HepG2 (cell line): Measurements from ENCODE around the gene TMEM38A. TPM values are rescaled to one million over a fixed set of nuclear protein-coding genes. Genes with fewer than 3 reads are reported as not detected.
A peak's percentile ranks its signal among the peaks of the same experiment; 100 is the strongest.

Experiments used
- ATAC-seq: fragments of 200-7000 bp; cut with Tn5 transposase; 3 replicates; pipeline ENCODE4 v1.9.1; 2020; ENCODE audit warnings: mild to moderate bottlenecking, moderate library complexity
- BruUV-seq: library from RNA; stranded (reverse); fragments of 400-500 nt; replicated peaks from 2 replicates; lab custom pipeline; 2021; lab: Mats Ljungman, UMichigan
- CTCF ChIA-PET: fragments of 300-600 bp; formaldehyde crosslinking; extraction: SDS; loops from one replicate; lab custom pipeline; 2021; ENCODE audit warnings: low total read pairs, inconsistent platforms, low intra/inter-chr PET ratio; lab: Yijun Ruan, JAX
- POLR2A ChIA-PET: fragments of 350-600 bp; sonication (Branson Sonifier 250); formaldehyde crosslinking; loops from one replicate; lab custom pipeline; 2020; ENCODE audit warnings: antibody characterized with exemption, inconsistent platforms; lab: Yijun Ruan, JAX
- DNase-seq: peaks from one replicate; pipeline ENCODE4 v3.0.0-alpha.2; 2015; ENCODE audit warnings: low spot score
- FAIRE-seq: peaks from 3 replicates; lab custom pipeline; 2011; peaks lifted over from hg19 to GRCh38; lab: Jason Lieb, UNC
- H2AFZ ChIP-seq: one replicate; pipeline ENCODE4 v1.6.1; 2011; ENCODE audit warnings: low read length, inconsistent platforms
- H3K27ac ChIP-seq: fragments of 300-600 bp; 3 replicates; pipeline ENCODE4 v1.8.0; 2011; ENCODE audit warnings: mixed run types, mild to moderate bottlenecking, mixed read lengths, low read length, inconsistent platforms; ENCODE audit not compliant: insufficient read depth; ENCODE audit errors: extremely low read length
- H3K27me3 ChIP-seq, 2 experiments: fragments of 200-600 bp in 1 of 2; 2 replicates in 1 of 2; 3 replicates in 1 of 2; pipeline versions ENCODE4 v1.6.0 to v1.8.0; 2011; ENCODE audit warnings: low read length in 2 of 2, mild to moderate bottlenecking in 2 of 2, moderate library complexity in 2 of 2, inconsistent platforms in 1 of 2; ENCODE audit not compliant: insufficient read depth in 2 of 2, control insufficient read depth in 1 of 2
- H3K36me3 ChIP-seq, 2 experiments: fragments of 200-600 bp in 1 of 2; replicated peaks in 1 of 2; 2 replicates in 1 of 2; 3 replicates in 1 of 2; pipeline versions ENCODE4 v1.5.1 to v1.8.0; 2011; ENCODE audit warnings: low read length in 2 of 2, inconsistent platforms in 1 of 2; ENCODE audit not compliant: insufficient read depth in 2 of 2, control insufficient read depth in 1 of 2
- H3K4me1 ChIP-seq: 2 replicates; pipeline ENCODE4 v1.5.1; 2012; ENCODE audit warnings: low read length, inconsistent platforms; ENCODE audit not compliant: insufficient read depth
- H3K4me2 ChIP-seq: 2 replicates; pipeline ENCODE4 v1.6.0; 2011; ENCODE audit warnings: low read depth, low read length, inconsistent platforms
- H3K4me3 ChIP-seq, 3 experiments: fragments of 200-600 bp in 1 of 3; sonication (generic), shearing (Covaris generic) in 1 of 3; replicated peaks in 1 of 3; 2 replicates each; pipeline ENCODE4 v1.5.1; 2011 to 2016; ENCODE audit warnings: low read length in 3 of 3, inconsistent platforms in 2 of 3, low read depth in 2 of 3, mild to moderate bottlenecking in 2 of 3, control low read depth in 1 of 3, mixed read lengths in 1 of 3; ENCODE audit not compliant: insufficient read depth in 1 of 3
- H3K79me2 ChIP-seq: one replicate; pipeline ENCODE4 v1.6.1; 2011; ENCODE audit warnings: low read length, inconsistent platforms; ENCODE audit not compliant: insufficient read depth
- H3K9ac ChIP-seq: 2 replicates; pipeline ENCODE4 v1.6.0; 2011; ENCODE audit warnings: mild to moderate bottlenecking, low read depth, low read length, inconsistent platforms; ENCODE audit not compliant: insufficient read depth
- H3K9me3 ChIP-seq: 2 replicates; pipeline ENCODE4 v1.5.1; 2012; ENCODE audit warnings: mild to moderate bottlenecking, low read length
- H4K20me1 ChIP-seq: 2 replicates; pipeline ENCODE4 v1.6.0; 2011; ENCODE audit warnings: inconsistent platforms, mild to moderate bottlenecking, low read length, moderate library complexity; ENCODE audit not compliant: insufficient read depth
- ATM ChIP-seq: fragments of 450-650 bp; IDR thresholded peaks from 2 replicates; pipeline ENCODE4 v1.7.1; 2017; ENCODE audit warnings: mild to moderate bottlenecking, borderline replicate concordance
- HINFP ChIP-seq: sonication (generic); formaldehyde crosslinking; IDR thresholded peaks from 2 replicates; pipeline ENCODE4 v1.4.0; 2020; ENCODE audit warnings: low read depth, mild to moderate bottlenecking, missing genetic modification reagents
- KMT2A ChIP-seq: sonication (generic); formaldehyde crosslinking; IDR thresholded peaks from 2 replicates; pipeline ENCODE4 v1.4.0; 2020; ENCODE audit warnings: missing genetic modification reagents
- PHF8 ChIP-seq: sonication (generic); formaldehyde crosslinking; IDR thresholded peaks from 2 replicates; pipeline ENCODE4 v1.5.0; 2020; ENCODE audit warnings: missing genetic modification reagents
- POLR2A ChIP-seq, 2 experiments: IDR thresholded peaks; 2 replicates each; pipeline ENCODE4 v1.6.1; 2011; ENCODE audit warnings: low read depth in 2 of 2, low read length in 2 of 2, mild to moderate bottlenecking in 1 of 2, moderate library complexity in 1 of 2; ENCODE audit not compliant: insufficient read depth in 1 of 2
- RBFOX2 ChIP-seq: fragments of 200-400 bp; formaldehyde crosslinking; IDR thresholded peaks from 2 replicates; pipeline ENCODE4 v1.6.1; 2017; ENCODE audit warnings: low read depth, mild to moderate bottlenecking, low read length
- ZBTB38 ChIP-seq: sonication (generic); formaldehyde crosslinking; IDR thresholded peaks from 2 replicates; pipeline ENCODE4 v1.5.1; 2020; ENCODE audit warnings: mild to moderate bottlenecking, missing genetic modification reagents
- ZNF12 ChIP-seq: sonication (generic); formaldehyde crosslinking; IDR thresholded peaks from 2 replicates; pipeline ENCODE4 v1.5.0; 2020; ENCODE audit warnings: missing genetic modification reagents
- WGBS: methylation state at CpG from one replicate; pipeline ENCODE4 v1.1.6; 2017; ENCODE audit warnings: low lambda C conversion rate; 5-methylcytosine and 5-hydroxymethylcytosine counted together
- in situ Hi-C: cut with HindIII; loops from 2 replicates; pipeline ENCODE4 v1.10.0; 2017; ENCODE audit warnings: low pct_unique_long_range_greater_than_20kb; ENCODE audit not compliant: extremely low pct_ligation_motif_present
- intact Hi-C: fragments of 100-400 bp; cut with micrococcal nuclease; formaldehyde crosslinking; loops from one replicate; pipeline ENCODE4 v1.10.0; 2022; ENCODE audit not compliant: unreplicated experiment
- polyA plus RNA-seq, 8 experiments: library from polyadenylated mRNA; depleted of rRNA in 3 of 8; stranded (reverse) in 7 of 8; unstranded in 1 of 8; fragments of >200 nt; fragmentation: Illumina TruSeq in 4 of 8; extraction: Trizol in 4 of 8; gene quantifications; 2 replicates each; pipeline versions ENCODE4 v1.2.1 to v1.2.3, GENCODE V29; 2011 to 2016; ENCODE audit warnings: low read depth in 4 of 8, missing spikeins in 1 of 8, mixed read lengths in 1 of 8; ENCODE audit not compliant: insufficient read depth in 1 of 8
- total RNA-seq, 5 experiments: library from RNA; depleted of rRNA; stranded (reverse); fragments of >200 nt; fragmentation: Illumina TruSeq; extraction: Trizol; gene quantifications; 2 replicates each; pipeline ENCODE4 v1.2.3, GENCODE V29; 2016; ENCODE audit warnings: low read depth in 1 of 5
- TF ChIP-seq, protein P1 (sequence below): sonication (generic); formaldehyde crosslinking; IDR thresholded peaks from 2 replicates; pipeline ENCODE4 v1.5.1; 2020; ENCODE audit warnings: missing genetic modification reagents, mild to moderate bottlenecking, borderline replicate concordance
- TF ChIP-seq, protein P2 (sequence below): sonication (generic); formaldehyde crosslinking; IDR thresholded peaks from 2 replicates; pipeline ENCODE4 v1.5.0; 2020; ENCODE audit warnings: mild to moderate bottlenecking, missing genetic modification reagents, moderate library complexity

Gene TMEM38A
- total and polyA plus RNA-seq, 2 of the 13 experiments (the other 11 are each of a cell fraction or from before 2014, with no cell fraction given) = 4.8 to 6.8 TPM

DNA sequence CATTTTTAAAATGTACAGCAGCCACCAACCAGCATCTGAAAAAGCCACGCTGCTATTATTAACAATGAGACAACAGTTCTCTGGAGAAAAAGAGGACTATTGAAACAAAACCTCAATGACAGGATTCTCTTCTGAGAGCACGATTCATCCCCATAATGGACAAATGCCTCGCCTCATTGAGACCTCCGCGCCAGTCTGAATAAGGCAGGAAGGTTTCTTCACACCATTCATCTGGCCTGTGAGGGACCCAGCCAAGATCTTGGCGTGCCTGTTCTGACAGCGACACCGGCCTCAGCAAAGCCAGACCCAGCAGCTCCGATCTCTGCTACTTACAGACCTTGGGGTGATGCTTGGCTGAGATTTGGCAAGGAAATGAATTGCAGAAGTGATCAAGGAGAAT lies 15.8 kb upstream of the TMEM38A start:
- Histone ChIP-seq H3K9ac (no peak overlapping the region), H4K20me1 (peaks cover 2% of the 10 kb centered on the region; the same call in 1 of the 2 replicates), H3K27ac (no peak overlapping the region), H3K4me1 (no peaks in the 10 kb centered on the region), H3K36me3 (peaks cover 13 to 55% of the 10 kb centered on the region in 2 experiments)
- no TSS peak for BruUV-seq
- 98% methylated on average over 9 of the region's 9 CpGs for WGBS
- intact Hi-C loops = no loop called here
- TF ChIP-seq KMT2A (CRISPR knock-in tag) (no peak), ZNF12 (no peak)
- TF ChIP-seq, all 625 proteins: peak for 0
- ChIA-PET POLR2A (interaction anchor here (1.5 kb wide), 1 partner anchor 15 kb away, joined by 3 read pairs; no protein-coding TSS in a partner anchor), CTCF (no interaction called here)
- no peak overlapping the region for H3K4me2 ChIP-seq
- FAIRE-seq = no peak
- H3K79me2 ChIP-seq = peaks cover 20% of the 10 kb centered on the region
- H3K27me3 ChIP-seq = no peaks in the 10 kb centered on the region
- in situ Hi-C loops = no loop called here
- H3K9me3 ChIP-seq = no peaks in the 10 kb centered on the region
- ATAC-seq = no peak
- H2AFZ ChIP-seq = no peak overlapping the region
- H3K4me3 ChIP-seq = no peak overlapping the region
- DNase-seq = no peak

- TF ChIP-seq HINFP (no peak), ZBTB38 (CRISPR knock-in tag) (no peak), ATM (no peak), RBFOX2 (peak; percentile 45; the same call in 1 of the 2 replicates), PHF8 (no peak), POLR2A (IDR thresholded peaks at IDR 0.05; ENCODE audit: insufficient read depth in 1 of 2, low read depth in 2 of 2, low read length in 2 of 2) (0 out of 4 replicates have a peak, but pooled peaks of 1 of the 2 experiments have one; percentile 25)
- TF ChIP-seq, protein P1, sequence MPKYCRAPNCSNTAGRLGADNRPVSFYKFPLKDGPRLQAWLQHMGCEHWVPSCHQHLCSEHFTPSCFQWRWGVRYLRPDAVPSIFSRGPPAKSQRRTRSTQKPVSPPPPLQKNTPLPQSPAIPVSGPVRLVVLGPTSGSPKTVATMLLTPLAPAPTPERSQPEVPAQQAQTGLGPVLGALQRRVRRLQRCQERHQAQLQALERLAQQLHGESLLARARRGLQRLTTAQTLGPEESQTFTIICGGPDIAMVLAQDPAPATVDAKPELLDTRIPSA = no peak
- TF ChIP-seq, protein P2, sequence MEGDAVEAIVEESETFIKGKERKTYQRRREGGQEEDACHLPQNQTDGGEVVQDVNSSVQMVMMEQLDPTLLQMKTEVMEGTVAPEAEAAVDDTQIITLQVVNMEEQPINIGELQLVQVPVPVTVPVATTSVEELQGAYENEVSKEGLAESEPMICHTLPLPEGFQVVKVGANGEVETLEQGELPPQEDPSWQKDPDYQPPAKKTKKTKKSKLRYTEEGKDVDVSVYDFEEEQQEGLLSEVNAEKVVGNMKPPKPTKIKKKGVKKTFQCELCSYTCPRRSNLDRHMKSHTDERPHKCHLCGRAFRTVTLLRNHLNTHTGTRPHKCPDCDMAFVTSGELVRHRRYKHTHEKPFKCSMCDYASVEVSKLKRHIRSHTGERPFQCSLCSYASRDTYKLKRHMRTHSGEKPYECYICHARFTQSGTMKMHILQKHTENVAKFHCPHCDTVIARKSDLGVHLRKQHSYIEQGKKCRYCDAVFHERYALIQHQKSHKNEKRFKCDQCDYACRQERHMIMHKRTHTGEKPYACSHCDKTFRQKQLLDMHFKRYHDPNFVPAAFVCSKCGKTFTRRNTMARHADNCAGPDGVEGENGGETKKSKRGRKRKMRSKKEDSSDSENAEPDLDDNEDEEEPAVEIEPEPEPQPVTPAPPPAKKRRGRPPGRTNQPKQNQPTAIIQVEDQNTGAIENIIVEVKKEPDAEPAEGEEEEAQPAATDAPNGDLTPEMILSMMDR = no peak
- FAIRE-seq (no peak), ATAC-seq (no peak), DNase-seq (no peak)
- WGBS = 99% methylated on average over 9 of the region's 9 CpGs
- H2AFZ ChIP-seq = no peak overlapping the region
- POLR2A ChIA-PET = interaction anchor here (1.9 kb wide), 1 partner anchor 11 kb away, joined by 9 read pairs; the partner anchor contains the start of gene TMEM38A
- no peak overlapping the region for H3K4me3 ChIP-seq
- in situ Hi-C loops (no loop called here), intact Hi-C loops (no loop called here)
- no peak overlapping the region for H3K27ac ChIP-seq
- H3K9me3 ChIP-seq = no peaks in the 10 kb centered on the region
- CTCF ChIA-PET = no interaction called here
- no peaks in the 10 kb centered on the region for H4K20me1 ChIP-seq
- no peaks in the 10 kb centered on the region for H3K4me1 ChIP-seq
- no TSS peak for BruUV-seq
- no peaks in the 10 kb centered on the region for H3K27me3 ChIP-seq
- no peak overlapping the region for H3K4me2 ChIP-seq
- no peak overlapping the region for H3K9ac ChIP-seq
- peaks cover 21 to 54% of the 10 kb centered on the region in 2 experiments for H3K36me3 ChIP-seq
- peaks cover 7% of the 10 kb centered on the region for H3K79me2 ChIP-seq
Observed at GRCh38 chr19:16649734-16650133, 11.2 kb upstream of the TMEM38A start.
